ENCODE measurements around the gene CLMN. TPM values are rescaled to one million over a fixed set of nuclear protein-coding genes. Genes with fewer than 3 reads are reported as not detected.

The CLMN gene
- total and polyA plus RNA-seq, 2 experiments from 2014 or later, result 3.2 to 5.7 TPM

- H3F3A ChIP-seq (replicated peaks; ENCODE audit: low read depth), result no peaks in the 10 kb centered on the region
- no peaks in the 10 kb centered on the region for H3K27me3 ChIP-seq (ENCODE audit: insufficient read depth)
- H3K27ac Mint-ChIP-seq, result no peak overlapping the region
- no peaks in the 10 kb centered on the region for H4K20me1 ChIP-seq (replicated peaks; ENCODE audit: insufficient read depth)
- ATAC-seq (no peak), DNase-seq (ENCODE audit: low spot score) (no peak)
- no peak overlapping the region for H2AFZ ChIP-seq
- H3K4me2 ChIP-seq, result no peak overlapping the region
- H3K36me3 ChIP-seq (ENCODE audit: insufficient read depth), result no peaks in the 10 kb centered on the region
- no peak overlapping the region for H3K4me3 Mint-ChIP-seq
- peaks cover 4% of the 10 kb centered on the region for H3K9me2 ChIP-seq (ENCODE audit: insufficient read depth)
- H3K4me1 Mint-ChIP-seq, result peaks cover 9% of the 10 kb centered on the region
- peaks cover 6% of the 10 kb centered on the region for H3K27me3 Mint-ChIP-seq (ENCODE audit: insufficient read depth, low read depth, poor library complexity)
- TF ChIP-seq EZH2 (IDR thresholded peaks at IDR 0.05; ENCODE audit: low read depth, unreplicated experiment) (no peak), ETS1 (IDR thresholded peaks at IDR 0.05) (no peak), REST (IDR thresholded peaks at IDR 0.05; ENCODE audit: unreplicated experiment) (no peak), JUNB (IDR thresholded peaks at IDR 0.05; ENCODE audit: unreplicated experiment) (no peak), EZH2phosphoT487 (IDR thresholded peaks at IDR 0.05; ENCODE audit: unreplicated experiment) (no peak), ZNF331 (CRISPR knock-in tag; IDR thresholded peaks at IDR 0.05; ENCODE audit: low read depth) (no peak), STAT1 (IDR thresholded peaks at IDR 0.05; ENCODE audit: unreplicated experiment) (no peak), NANOG (IDR thresholded peaks at IDR 0.05; ENCODE audit: borderline replicate concordance) (no peak), CTCF (conservative IDR thresholded peaks at IDR 0.05; ENCODE audit: low read depth in 2 of 2) (no peak), ZNF114 (CRISPR knock-in tag; IDR thresholded peaks at IDR 0.05) (no peak), POLR2AphosphoS5 (IDR thresholded peaks at IDR 0.05; ENCODE audit: low read depth) (no peak), CREB1 (CRISPR knock-in tag; IDR thresholded peaks at IDR 0.05; ENCODE audit: low read depth) (no peak)
- TF ChIP-seq, protein P1, sequence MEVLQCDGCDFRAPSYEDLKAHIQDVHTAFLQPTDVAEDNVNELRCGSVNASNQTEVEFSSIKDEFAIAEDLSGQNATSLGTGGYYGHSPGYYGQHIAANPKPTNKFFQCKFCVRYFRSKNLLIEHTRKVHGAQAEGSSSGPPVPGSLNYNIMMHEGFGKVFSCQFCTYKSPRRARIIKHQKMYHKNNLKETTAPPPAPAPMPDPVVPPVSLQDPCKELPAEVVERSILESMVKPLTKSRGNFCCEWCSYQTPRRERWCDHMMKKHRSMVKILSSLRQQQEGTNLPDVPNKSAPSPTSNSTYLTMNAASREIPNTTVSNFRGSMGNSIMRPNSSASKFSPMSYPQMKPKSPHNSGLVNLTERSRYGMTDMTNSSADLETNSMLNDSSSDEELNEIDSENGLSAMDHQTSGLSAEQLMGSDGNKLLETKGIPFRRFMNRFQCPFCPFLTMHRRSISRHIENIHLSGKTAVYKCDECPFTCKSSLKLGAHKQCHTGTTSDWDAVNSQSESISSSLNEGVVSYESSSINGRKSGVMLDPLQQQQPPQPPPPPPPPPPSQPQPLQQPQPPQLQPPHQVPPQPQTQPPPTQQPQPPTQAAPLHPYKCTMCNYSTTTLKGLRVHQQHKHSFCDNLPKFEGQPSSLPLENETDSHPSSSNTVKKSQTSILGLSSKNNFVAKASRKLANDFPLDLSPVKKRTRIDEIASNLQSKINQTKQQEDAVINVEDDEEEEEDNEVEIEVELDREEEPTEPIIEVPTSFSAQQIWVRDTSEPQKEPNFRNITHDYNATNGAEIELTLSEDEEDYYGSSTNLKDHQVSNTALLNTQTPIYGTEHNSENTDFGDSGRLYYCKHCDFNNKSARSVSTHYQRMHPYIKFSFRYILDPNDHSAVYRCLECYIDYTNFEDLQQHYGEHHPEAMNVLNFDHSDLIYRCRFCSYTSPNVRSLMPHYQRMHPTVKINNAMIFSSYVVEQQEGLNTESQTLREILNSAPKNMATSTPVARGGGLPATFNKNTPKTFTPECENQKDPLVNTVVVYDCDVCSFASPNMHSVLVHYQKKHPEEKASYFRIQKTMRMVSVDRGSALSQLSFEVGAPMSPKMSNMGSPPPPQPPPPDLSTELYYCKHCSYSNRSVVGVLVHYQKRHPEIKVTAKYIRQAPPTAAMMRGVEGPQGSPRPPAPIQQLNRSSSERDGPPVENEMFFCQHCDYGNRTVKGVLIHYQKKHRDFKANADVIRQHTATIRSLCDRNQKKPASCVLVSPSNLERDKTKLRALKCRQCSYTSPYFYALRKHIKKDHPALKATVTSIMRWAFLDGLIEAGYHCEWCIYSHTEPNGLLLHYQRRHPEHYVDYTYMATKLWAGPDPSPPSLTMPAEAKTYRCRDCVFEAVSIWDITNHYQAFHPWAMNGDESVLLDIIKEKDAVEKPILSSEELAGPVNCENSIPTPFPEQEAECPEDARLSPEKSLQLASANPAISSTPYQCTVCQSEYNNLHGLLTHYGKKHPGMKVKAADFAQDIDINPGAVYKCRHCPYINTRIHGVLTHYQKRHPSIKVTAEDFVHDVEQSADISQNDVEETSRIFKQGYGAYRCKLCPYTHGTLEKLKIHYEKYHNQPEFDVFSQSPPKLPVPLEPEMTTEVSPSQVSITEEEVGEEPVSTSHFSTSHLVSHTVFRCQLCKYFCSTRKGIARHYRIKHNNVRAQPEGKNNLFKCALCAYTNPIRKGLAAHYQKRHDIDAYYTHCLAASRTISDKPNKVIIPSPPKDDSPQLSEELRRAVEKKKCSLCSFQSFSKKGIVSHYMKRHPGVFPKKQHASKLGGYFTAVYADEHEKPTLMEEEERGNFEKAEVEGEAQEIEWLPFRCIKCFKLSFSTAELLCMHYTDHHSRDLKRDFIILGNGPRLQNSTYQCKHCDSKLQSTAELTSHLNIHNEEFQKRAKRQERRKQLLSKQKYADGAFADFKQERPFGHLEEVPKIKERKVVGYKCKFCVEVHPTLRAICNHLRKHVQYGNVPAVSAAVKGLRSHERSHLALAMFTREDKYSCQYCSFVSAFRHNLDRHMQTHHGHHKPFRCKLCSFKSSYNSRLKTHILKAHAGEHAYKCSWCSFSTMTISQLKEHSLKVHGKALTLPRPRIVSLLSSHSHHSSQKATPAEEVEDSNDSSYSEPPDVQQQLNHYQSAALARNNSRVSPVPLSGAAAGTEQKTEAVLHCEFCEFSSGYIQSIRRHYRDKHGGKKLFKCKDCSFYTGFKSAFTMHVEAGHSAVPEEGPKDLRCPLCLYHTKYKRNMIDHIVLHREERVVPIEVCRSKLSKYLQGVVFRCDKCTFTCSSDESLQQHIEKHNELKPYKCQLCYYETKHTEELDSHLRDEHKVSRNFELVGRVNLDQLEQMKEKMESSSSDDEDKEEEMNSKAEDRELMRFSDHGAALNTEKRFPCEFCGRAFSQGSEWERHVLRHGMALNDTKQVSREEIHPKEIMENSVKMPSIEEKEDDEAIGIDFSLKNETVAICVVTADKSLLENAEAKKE (CRISPR knock-in tag; IDR thresholded peaks at IDR 0.05), result no peak
- no peaks in the 10 kb centered on the region for H3K79me2 ChIP-seq (replicated peaks; ENCODE audit: insufficient read depth)
- peaks cover 3% of the 10 kb centered on the region; the same call in 1 of the 3 replicates for H3K36me3 Mint-ChIP-seq (ENCODE audit: low read depth)
- no peaks in the 10 kb centered on the region for H3K9me3 Mint-ChIP-seq
- H3K4me3 ChIP-seq, result no peak overlapping the region
- H3K4me1 ChIP-seq (ENCODE audit: insufficient read depth), result no peaks in the 10 kb centered on the region
- no peak overlapping the region for H3K27ac ChIP-seq (ENCODE audit: low read depth)
These were observed 52.4 kb downstream of the CLMN start for GRCh38 chr14:95267306-95267705.
